Left lung (tissue), 10 donors: ENCODE results near the gene KIF26B. TPM values are rescaled to one million over a fixed set of nuclear protein-coding genes. Genes with fewer than 3 reads are reported as not detected.
A peak's percentile ranks its signal among the peaks of the same experiment; 100 is the strongest.

Experiments
- ATAC-seq: fragments of 200-7000 bp; cut with Tn5 transposase; one replicate; pipeline ENCODE4 v1.9.1; 2020; ENCODE audit warnings: moderate library complexity
- DNase-seq, 4 donors: peaks; one replicate each; pipeline ENCODE4 v3.0.0-alpha.2; 2013 to 2020
- H3K27ac ChIP-seq, 2 donors: fragments of 200-600 bp; sonication (generic) in 1 of 2; one replicate each; pipeline versions ENCODE4 v1.5.0 to v1.8.0; 2020 to 2021
- H3K27me3 ChIP-seq, 2 donors: fragments of 200-600 bp; sonication (generic) in 1 of 2; one replicate each; pipeline versions ENCODE4 v1.5.0 to v1.8.0; 2020 to 2021
- H3K36me3 ChIP-seq, 2 donors: fragments of 200-600 bp; sonication (generic) in 1 of 2; one replicate each; pipeline versions ENCODE4 v1.5.0 to v1.8.0; 2020 to 2021
- H3K4me1 ChIP-seq, 2 donors: fragments of 200-600 bp; one replicate each; pipeline ENCODE4 v1.8.0; 2021
- H3K4me3 ChIP-seq, 2 donors: fragments of 200-600 bp; sonication (generic) in 1 of 2; one replicate each; pipeline versions ENCODE4 v1.5.0 to v1.8.0; 2020 to 2021; ENCODE audit warnings: mild to moderate bottlenecking in 1 of 2
- H3K9me3 ChIP-seq, 2 donors: fragments of 200-600 bp; sonication (generic) in 1 of 2; one replicate each; pipeline versions ENCODE4 v1.5.0 to v1.8.0; 2020 to 2021
- intact Hi-C, 2 donors: fragments of 100-400 bp; cut with DNase I; formaldehyde crosslinking; loops; one replicate each; pipeline versions ENCODE4 v1.11.2 to v1.14.2; 2022
- polyA plus RNA-seq, 6 donors: library from polyadenylated mRNA; unstranded; fragments of 120-200 nt; gene quantifications; one replicate each; pipeline ENCODE4 v1.2.1, GENCODE V29; 2013; ENCODE audit not compliant: insufficient read length in 6 of 6
- total RNA-seq, 2 donors: library from RNA; stranded (reverse); fragmentation: NEBNext Ultra II Directional; extraction: Animal tissue kit (Norgen Biotek cat#: 25700); gene quantifications; one replicate each; pipeline ENCODE4 v1.2.1, GENCODE V29; 2021
- TF ChIP-seq, protein P1 (sequence below), 2 donors: fragments of 200-600 bp; sonication (generic) in 1 of 2; IDR thresholded peaks; one replicate each; pipeline versions ENCODE4 v1.5.0 to v1.8.0; 2021; ENCODE audit warnings: antibody characterized with exemption in 2 of 2
- donor health status: DM: no; HTN: yes; CAD: no.
- donor health status: DM: no; HTN: no; CAD: no.

Gene KIF26B
- total and polyA plus RNA-seq, 8 donors, result 3.9 to 28.3 (median 6.5) TPM

DNA sequence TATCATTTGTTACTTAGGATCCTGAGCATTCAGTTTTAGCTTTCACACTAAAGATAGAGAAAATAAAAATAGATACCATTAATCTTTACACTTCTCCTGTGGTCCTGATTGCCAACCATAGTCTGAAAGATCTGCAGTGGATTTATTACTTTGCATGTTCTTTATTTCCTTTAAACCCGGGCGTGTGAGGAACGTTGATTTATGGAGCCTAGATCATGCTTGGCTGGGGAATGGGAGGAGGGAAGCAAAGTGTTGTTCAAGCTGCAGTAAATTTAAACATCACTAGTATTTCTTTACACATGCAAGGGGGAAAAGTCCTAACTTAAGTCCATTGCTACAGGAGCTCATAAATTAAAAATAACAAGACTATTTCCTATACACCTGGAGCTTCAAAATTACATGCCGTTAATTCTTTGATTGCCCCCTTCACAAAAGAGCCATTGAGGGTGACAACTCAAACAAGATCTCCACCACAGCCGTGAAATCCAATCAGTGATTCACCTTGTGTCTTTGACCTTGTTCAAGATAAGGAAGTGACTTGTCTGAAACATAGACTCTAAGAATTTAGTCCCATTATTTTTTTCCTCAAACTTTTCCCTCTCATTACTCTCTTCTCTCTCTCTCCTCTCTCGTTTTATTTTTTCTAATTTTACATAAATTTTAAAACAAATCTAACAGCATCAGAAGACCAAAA is 282.7 kb downstream of the KIF26B start:
- intact Hi-C loops, result no loop called here
- Histone ChIP-seq H3K9me3 (no peaks in the 10 kb centered on the region), H3K4me3 (no peak overlapping the region), H3K27me3 (peaks cover 0 to 4% of the 10 kb centered on the region in 2 donors), H3K4me1 (no peaks in the 10 kb centered on the region), H3K36me3 (no peaks in the 10 kb centered on the region), H3K27ac (no peak overlapping the region)
- DNase-seq (no peak), ATAC-seq (no peak)
- TF ChIP-seq, protein P1, sequence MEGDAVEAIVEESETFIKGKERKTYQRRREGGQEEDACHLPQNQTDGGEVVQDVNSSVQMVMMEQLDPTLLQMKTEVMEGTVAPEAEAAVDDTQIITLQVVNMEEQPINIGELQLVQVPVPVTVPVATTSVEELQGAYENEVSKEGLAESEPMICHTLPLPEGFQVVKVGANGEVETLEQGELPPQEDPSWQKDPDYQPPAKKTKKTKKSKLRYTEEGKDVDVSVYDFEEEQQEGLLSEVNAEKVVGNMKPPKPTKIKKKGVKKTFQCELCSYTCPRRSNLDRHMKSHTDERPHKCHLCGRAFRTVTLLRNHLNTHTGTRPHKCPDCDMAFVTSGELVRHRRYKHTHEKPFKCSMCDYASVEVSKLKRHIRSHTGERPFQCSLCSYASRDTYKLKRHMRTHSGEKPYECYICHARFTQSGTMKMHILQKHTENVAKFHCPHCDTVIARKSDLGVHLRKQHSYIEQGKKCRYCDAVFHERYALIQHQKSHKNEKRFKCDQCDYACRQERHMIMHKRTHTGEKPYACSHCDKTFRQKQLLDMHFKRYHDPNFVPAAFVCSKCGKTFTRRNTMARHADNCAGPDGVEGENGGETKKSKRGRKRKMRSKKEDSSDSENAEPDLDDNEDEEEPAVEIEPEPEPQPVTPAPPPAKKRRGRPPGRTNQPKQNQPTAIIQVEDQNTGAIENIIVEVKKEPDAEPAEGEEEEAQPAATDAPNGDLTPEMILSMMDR (IDR thresholded peaks at IDR 0.05), result no peak

GRCh38 chr1:245440922-245441321 is 286.1 kb downstream of the KIF26B start:
- intact Hi-C loops, result no loop called here
- no peaks in the 10 kb centered on the region for H3K9me3 ChIP-seq
- H3K36me3 ChIP-seq, result no peaks in the 10 kb centered on the region
- peaks cover 0 to 4% of the 10 kb centered on the region in 2 donors for H3K27me3 ChIP-seq
- H3K4me3 ChIP-seq, result no peak overlapping the region
- no peaks in the 10 kb centered on the region for H3K4me1 ChIP-seq
- H3K27ac ChIP-seq, result no peak overlapping the region
- ATAC-seq (no peak), DNase-seq (no peak)
- TF ChIP-seq, protein P1 (IDR thresholded peaks at IDR 0.05), result no peak

- Histone ChIP-seq H3K9me3 (no peaks in the 10 kb centered on the region), H3K4me3 (no peak overlapping the region), H3K4me1 (no peaks in the 10 kb centered on the region), H3K36me3 (no peaks in the 10 kb centered on the region), H3K27me3 (peaks cover 0 to 4% of the 10 kb centered on the region in 2 donors), H3K27ac (no peak overlapping the region)
- DNase-seq, result peak in 2 of 4 donors; percentile 36 to 66
- no peak for ATAC-seq
- TF ChIP-seq, protein P1 (IDR thresholded peaks at IDR 0.05), result no peak
- intact Hi-C loops, result no loop called here
Observed at GRCh38 chr1:245441689-245442088, 286.9 kb downstream of the KIF26B start.

GRCh38 chr1:245444147-245444828 is 289.5 kb downstream of the KIF26B start:
- TF ChIP-seq, protein P1 (IDR thresholded peaks at IDR 0.05), result no peak
- H3K27ac ChIP-seq, result no peak overlapping the region
- no peak overlapping the region for H3K4me3 ChIP-seq
- no peaks in the 10 kb centered on the region for H3K4me1 ChIP-seq
- no peaks in the 10 kb centered on the region for H3K9me3 ChIP-seq
- H3K36me3 ChIP-seq, result no peaks in the 10 kb centered on the region
- ATAC-seq (no peak), DNase-seq (no peak)
- intact Hi-C loops, result no loop called here
- peaks cover 0 to 4% of the 10 kb centered on the region in 2 donors for H3K27me3 ChIP-seq

DNA sequence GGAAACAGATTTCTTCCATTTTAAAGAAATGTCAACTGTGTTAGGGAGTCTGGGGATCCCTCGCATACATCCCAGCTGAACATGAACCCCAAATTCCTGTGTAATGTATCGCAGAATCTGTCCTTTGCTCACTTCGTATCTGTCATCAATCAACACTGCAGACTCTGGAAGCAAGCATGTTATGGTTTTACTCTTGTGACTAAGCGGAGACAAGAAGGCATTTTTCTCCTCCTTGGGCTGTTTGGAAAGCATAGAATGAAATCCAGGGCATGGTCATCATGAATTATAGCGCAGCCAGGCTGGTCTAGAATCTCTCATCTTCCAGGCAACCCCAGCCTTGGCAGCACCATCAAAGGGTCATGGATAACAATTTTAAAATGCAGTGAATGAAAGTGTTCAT is 290.2 kb downstream of the KIF26B start:
- DNase-seq (no peak), ATAC-seq (no peak)
- TF ChIP-seq, protein P1 (IDR thresholded peaks at IDR 0.05), result no peak
- H3K27me3 ChIP-seq, result peaks cover 0 to 4% of the 10 kb centered on the region in 2 donors
- no peaks in the 10 kb centered on the region for H3K36me3 ChIP-seq
- no peak overlapping the region for H3K27ac ChIP-seq
- H3K4me1 ChIP-seq, result no peaks in the 10 kb centered on the region
- no peaks in the 10 kb centered on the region for H3K9me3 ChIP-seq
- H3K4me3 ChIP-seq, result no peak overlapping the region
- intact Hi-C loops, result no loop called here
